Right hindlimb (tissue), 1 donor: ENCODE data around the gene HEXIM1.

Experiments used
- DNase-seq: peaks from one replicate; pipeline ENCODE4 v3.0.0-alpha.2; 2018

Gene HEXIM1

GRCh38 chr17:45147581-45148182 lies 593 bp upstream of the HEXIM1 start:
- DNase-seq = peak; percentile 93

GRCh38 chr17:45149037-45149668 lies 878 bp downstream of the HEXIM1 start:
- DNase-seq = peak; percentile 95

- peak; percentile 85 for DNase-seq
These were observed 1.7 kb downstream of the HEXIM1 start for GRCh38 chr17:45149669-45150664.

GRCh38 chr17:45150911-45151809 lies 2.9 kb downstream of the HEXIM1 start:
- DNase-seq = no peak

GRCh38 chr17:45155029-45155428 lies 6.8 kb downstream of the HEXIM1 start:
- DNase-seq = no peak

- DNase-seq = no peak
These were observed 7.2 kb downstream of the HEXIM1 start for GRCh38 chr17:45155483-45155882.

- no peak for DNase-seq
These were observed 8.0 kb downstream of the HEXIM1 start for GRCh38 chr17:45156242-45156641.

- peak; percentile 86 for DNase-seq
These were observed 12.4 kb downstream of the HEXIM1 start for GRCh38 chr17:45160447-45161287.

GRCh38 chr17:45161288-45162024 lies 13.2 kb downstream of the HEXIM1 start, which contains the start of gene HEXIM2:
Gene HEXIM2, plus strand, starts transcription at chr17:45161875. Its CDS starts 919 bp downstream, at chr17:45162794.
- DNase-seq = peak; percentile 99

GRCh38 chr17:45162025-45162687 lies 13.9 kb downstream of the HEXIM1 start:
- peak; percentile 30 for DNase-seq

GRCh38 chr17:45164734-45165269 lies 16.5 kb downstream of the HEXIM1 start:
- no peak for DNase-seq

- no peak for DNase-seq
These were observed 20.9 kb downstream of the HEXIM1 start for GRCh38 chr17:45168991-45169752.

GRCh38 chr17:45170280-45170930 lies 22.1 kb downstream of the HEXIM1 start:
- DNase-seq = no peak

GRCh38 chr17:45170931-45171337 lies 22.7 kb downstream of the HEXIM1 start:
- peak; percentile 85 for DNase-seq

GRCh38 chr17:45171338-45172231 lies 23.3 kb downstream of the HEXIM1 start:
- peak; percentile 89 for DNase-seq

GRCh38 chr17:45172232-45172540 lies 23.9 kb downstream of the HEXIM1 start:
- DNase-seq = no peak

GRCh38 chr17:45172541-45173286 lies 24.4 kb downstream of the HEXIM1 start:
- DNase-seq = peak; percentile 87
